Rectal smooth muscle tissue (tissue), 1 donor: Measurements from ENCODE around the gene TTC7B.

Source experiments
- H3K27ac ChIP-seq: one replicate; pipeline ENCODE4 v1.7.0; 2013; ENCODE audit warnings: low read depth, low read length, inconsistent platforms
- H3K27me3 ChIP-seq: one replicate; pipeline ENCODE4 v1.7.0; 2013; ENCODE audit warnings: low read length; ENCODE audit not compliant: control insufficient read depth, insufficient read depth
- H3K36me3 ChIP-seq: one replicate; pipeline ENCODE4 v1.7.0; 2013; ENCODE audit warnings: low read length; ENCODE audit not compliant: control insufficient read depth, insufficient read depth
- H3K4me1 ChIP-seq: one replicate; pipeline ENCODE4 v1.7.0; 2013; ENCODE audit warnings: low read length; ENCODE audit not compliant: control insufficient read depth, insufficient read depth
- H3K4me3 ChIP-seq: one replicate; pipeline ENCODE4 v1.7.0; 2013; ENCODE audit warnings: low read length
- H3K9ac ChIP-seq: one replicate; pipeline ENCODE4 v1.7.0; 2013; ENCODE audit warnings: low read length

TTC7B gene

GRCh38 chr14:90521930-90522483 is 294.2 kb downstream of the TTC7B start:
- Histone ChIP-seq H3K27ac (peak overlapping the region; percentile 86), H3K36me3 (no peaks in the 10 kb centered on the region), H3K4me3 (no peak overlapping the region), H3K9ac (no peak overlapping the region), H3K4me1 (peaks cover 48% of the 10 kb centered on the region), H3K27me3 (no peaks in the 10 kb centered on the region)

- Histone ChIP-seq H3K4me3 (no peak overlapping the region), H3K9ac (no peak overlapping the region), H3K36me3 (no peaks in the 10 kb centered on the region), H3K4me1 (peaks cover 48% of the 10 kb centered on the region), H3K27ac (peak overlapping the region; percentile 86), H3K27me3 (no peaks in the 10 kb centered on the region)
Measured at GRCh38 chr14:90521084-90521929, 294.9 kb downstream of the TTC7B start.

GRCh38 chr14:90520326-90520725 is 295.9 kb downstream of the TTC7B start:
- Histone ChIP-seq H3K9ac (no peak overlapping the region), H3K4me3 (no peak overlapping the region)

DNA sequence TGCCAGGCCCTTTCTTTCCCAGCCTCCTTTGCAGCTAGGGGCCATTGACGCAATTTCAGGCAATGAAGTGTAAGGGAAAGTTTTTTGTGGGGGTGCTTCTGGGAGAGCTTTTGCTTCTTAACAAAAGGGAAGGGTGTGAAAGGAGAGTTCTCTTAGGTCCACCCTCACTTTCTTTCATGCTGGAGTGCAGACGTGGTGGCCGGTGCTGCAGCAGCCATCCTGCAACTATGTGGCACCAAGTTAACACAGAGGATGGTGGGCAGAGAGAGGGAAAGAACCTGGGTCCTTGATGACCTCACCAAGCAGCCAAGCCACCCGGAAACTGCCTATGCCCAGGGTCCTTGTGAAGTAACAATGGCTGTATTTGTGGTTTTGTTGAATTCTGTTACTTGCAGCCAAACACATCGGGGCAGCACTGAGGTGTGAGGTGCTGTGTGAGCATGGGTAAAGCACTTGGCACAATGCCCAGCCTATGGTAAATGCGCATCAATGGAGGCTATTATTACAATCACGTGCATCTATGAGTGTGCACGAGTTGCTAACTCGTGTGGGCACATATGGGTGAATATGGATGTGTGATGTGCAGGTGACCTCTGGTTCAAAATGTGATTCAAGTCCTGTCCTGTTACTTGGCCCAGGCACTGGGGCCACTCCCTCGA is 296.8 kb downstream of the TTC7B start:
- no peaks in the 10 kb centered on the region for H3K27me3 ChIP-seq
- no peak overlapping the region for H3K9ac ChIP-seq
- peaks cover 48% of the 10 kb centered on the region for H3K4me1 ChIP-seq
- no peaks in the 10 kb centered on the region for H3K36me3 ChIP-seq
- no peak overlapping the region for H3K4me3 ChIP-seq
- peak overlapping the region; percentile 86 for H3K27ac ChIP-seq

More at GRCh38 chr14:90520326-90520725, 295.9 kb downstream of the TTC7B start:
- Histone ChIP-seq H3K27me3 (no peaks in the 10 kb centered on the region), H3K36me3 (no peaks in the 10 kb centered on the region), H3K27ac (peak overlapping the region; percentile 86), H3K4me1 (peaks cover 48% of the 10 kb centered on the region)

- no peaks in the 10 kb centered on the region for H3K27me3 ChIP-seq
- H3K4me3 ChIP-seq = no peak overlapping the region
- H3K27ac ChIP-seq = peak overlapping the region; percentile 86
- H3K4me1 ChIP-seq = peaks cover 50% of the 10 kb centered on the region
- H3K9ac ChIP-seq = no peak overlapping the region
- no peaks in the 10 kb centered on the region for H3K36me3 ChIP-seq
Measured at GRCh38 chr14:90518941-90519256, 297.3 kb downstream of the TTC7B start.

GRCh38 chr14:90518069-90518940 is 297.9 kb downstream of the TTC7B start:
- no peaks in the 10 kb centered on the region for H3K36me3 ChIP-seq
- H3K9ac ChIP-seq = no peak overlapping the region

DNA sequence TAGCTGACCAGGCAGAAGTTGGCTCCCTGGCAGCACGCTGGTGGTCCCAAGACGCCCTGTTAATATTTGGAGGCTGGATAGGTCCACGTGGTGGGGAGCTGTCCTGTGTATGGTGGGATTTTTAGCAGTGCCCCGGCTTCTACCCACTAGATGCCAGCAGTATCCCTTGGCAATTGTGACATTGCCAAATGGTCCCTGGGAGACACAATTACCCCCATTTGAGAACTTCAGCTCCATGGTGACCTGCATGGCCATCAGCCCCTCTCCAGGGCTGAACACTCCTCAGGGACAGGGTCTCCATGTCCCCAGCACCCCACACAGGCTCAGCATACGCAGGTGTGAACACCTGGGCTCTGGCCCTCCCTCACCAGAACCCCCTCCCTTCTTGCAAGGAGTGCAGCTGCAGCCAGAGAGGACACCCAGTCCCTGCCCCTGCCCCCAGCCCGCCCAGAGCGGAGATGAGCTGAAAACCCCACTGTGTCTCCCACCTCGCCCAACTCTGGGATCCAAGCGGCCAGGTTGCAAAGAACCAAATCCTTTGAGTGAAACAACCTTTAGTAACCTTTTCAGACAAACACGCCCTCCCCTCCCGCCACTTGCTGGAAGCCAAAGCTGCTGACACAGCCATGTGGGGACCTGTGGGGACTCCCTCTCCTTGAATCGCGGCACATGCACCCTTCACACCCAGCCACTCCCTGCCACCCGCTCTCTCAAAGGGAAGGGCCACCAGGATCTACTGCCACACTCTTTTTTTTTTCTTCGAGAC is 299.0 kb downstream of the TTC7B start:
- H3K36me3 ChIP-seq = no peaks in the 10 kb centered on the region
- H3K27me3 ChIP-seq = no peaks in the 10 kb centered on the region
- H3K4me1 ChIP-seq = peaks cover 51% of the 10 kb centered on the region
- H3K27ac ChIP-seq = peak overlapping the region; percentile 86
- no peak overlapping the region for H3K9ac ChIP-seq
- no peak overlapping the region for H3K4me3 ChIP-seq

More at GRCh38 chr14:90518069-90518940, 297.9 kb downstream of the TTC7B start:
- H3K4me1 ChIP-seq = peaks cover 51% of the 10 kb centered on the region
- no peaks in the 10 kb centered on the region for H3K27me3 ChIP-seq
- peak overlapping the region; percentile 86 for H3K27ac ChIP-seq
- no peak overlapping the region for H3K4me3 ChIP-seq

DNA sequence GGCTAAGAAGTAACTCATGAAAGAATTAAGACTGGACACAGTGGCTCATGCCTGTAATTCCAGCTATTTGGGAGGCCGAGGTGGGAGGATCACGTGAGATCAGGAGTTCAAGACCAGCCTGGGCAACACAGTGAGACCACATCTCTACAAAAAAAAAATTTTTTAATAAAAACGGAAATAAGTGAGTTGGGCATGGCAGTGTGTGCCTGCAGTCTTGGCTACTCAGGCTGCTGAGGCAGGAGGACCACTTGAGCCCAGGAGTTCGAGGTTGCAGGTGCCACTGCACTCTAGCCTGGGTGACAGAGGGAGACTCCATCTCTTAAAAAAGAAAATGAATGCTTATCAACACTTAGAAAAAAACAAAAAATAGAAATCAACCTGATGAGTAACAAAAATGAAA is 301.7 kb downstream of the TTC7B start:
- no peaks in the 10 kb centered on the region for H3K27me3 ChIP-seq
- H3K4me1 ChIP-seq = peaks cover 33% of the 10 kb centered on the region
- no peak overlapping the region for H3K4me3 ChIP-seq
- H3K27ac ChIP-seq = peak overlapping the region; percentile 89
- H3K9ac ChIP-seq = no peak overlapping the region
- no peaks in the 10 kb centered on the region for H3K36me3 ChIP-seq

DNA sequence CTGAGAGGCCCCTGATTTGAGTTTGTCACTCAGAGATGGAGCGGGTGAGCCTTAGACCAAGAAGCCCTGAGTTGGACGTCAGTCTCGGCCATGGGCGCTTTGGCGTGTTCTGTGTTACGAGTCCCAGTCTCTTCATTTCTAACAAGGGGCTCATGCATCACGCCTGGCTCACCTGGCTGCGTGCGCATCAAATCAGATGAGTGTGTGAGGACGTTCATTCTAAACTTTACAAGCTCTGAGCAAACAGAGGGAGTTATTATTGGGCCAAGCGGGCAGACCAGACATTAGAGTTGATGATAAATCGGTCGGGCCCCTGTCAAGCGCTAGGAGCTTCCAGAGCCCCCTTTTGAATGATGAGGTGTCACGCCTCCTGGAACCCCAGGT is 302.2 kb downstream of the TTC7B start:
- Histone ChIP-seq H3K9ac (no peak overlapping the region), H3K27ac (peak overlapping the region; percentile 89), H3K27me3 (no peaks in the 10 kb centered on the region), H3K36me3 (no peaks in the 10 kb centered on the region), H3K4me3 (no peak overlapping the region), H3K4me1 (peaks cover 33% of the 10 kb centered on the region)

DNA sequence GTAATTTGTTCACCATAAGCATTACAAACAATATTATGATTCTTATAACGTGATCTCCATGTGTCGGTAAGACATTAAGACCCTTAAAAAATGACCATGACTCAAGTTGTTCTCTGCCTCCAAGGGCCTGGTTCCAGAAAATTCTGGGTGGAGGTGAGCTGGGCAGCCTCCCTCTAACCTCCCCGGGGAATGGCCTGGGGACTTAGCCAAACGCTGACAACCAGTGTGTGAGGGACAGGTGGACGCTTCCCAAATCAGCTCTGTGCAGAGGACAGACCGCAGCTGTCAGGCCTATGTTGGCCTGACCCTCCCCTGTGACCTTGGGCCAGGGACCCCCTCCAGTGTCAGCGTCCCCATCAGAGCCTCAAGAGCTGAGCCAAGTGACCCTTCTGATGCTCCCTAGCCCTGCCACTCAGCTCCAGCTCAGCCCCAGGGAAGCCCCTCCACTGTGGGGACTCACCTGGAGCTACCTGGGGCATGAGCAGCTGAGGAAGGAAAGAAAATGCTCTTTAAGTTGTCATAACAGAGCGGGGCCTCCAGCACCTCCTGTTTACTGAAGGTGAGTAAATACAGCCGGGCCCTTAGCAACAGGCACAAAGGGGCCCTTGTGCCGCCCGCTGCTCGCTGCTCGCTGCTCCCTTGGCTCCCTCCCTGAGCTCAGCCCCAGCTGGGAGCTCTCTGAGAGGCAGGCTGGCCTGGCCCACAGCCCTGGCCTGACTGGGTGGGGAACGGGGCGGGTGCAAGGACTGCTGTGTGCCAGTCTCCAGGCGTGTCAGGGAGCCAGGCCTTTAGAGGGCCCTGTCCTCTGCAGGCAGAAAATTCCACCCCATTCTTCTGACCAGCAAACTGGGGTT is 302.8 kb downstream of the TTC7B start:
- H3K4me3 ChIP-seq = no peak overlapping the region
- no peak overlapping the region for H3K9ac ChIP-seq
- H3K27ac ChIP-seq = peak overlapping the region; percentile 89
- peaks cover 28% of the 10 kb centered on the region for H3K4me1 ChIP-seq
- no peaks in the 10 kb centered on the region for H3K27me3 ChIP-seq
- H3K36me3 ChIP-seq = no peaks in the 10 kb centered on the region
